NCI-H1694 treated with DMSO at 0.1 percent for 48 hours (cell line): Measurements from ENCODE around the gene CLASRP.

Experiments used
- DNase-seq: peaks from one replicate; lab custom pipeline; 2025; lab: John Stamatoyannopoulos, UW

CLASRP gene

DNA sequence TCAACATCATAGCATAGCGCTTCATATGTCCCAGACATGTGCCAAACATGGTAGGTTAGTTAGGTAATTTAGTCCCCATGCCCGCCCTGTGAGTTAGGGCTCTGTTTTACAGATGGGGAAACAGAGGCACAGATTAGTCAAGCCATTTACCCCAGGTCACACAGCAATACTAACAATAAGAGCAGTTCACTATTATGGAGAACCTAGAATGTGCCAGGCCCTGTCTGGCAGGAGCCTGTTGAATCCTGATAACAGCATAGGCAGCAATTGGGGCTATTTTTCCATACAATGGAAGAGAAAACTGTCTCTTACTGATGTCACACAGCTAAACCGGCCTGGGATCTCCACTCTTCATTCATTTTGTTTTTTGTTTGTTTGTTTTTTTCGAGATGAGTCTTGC is 47.6 kb downstream of the CLASRP start:
- DNase-seq, result no peak

DNA sequence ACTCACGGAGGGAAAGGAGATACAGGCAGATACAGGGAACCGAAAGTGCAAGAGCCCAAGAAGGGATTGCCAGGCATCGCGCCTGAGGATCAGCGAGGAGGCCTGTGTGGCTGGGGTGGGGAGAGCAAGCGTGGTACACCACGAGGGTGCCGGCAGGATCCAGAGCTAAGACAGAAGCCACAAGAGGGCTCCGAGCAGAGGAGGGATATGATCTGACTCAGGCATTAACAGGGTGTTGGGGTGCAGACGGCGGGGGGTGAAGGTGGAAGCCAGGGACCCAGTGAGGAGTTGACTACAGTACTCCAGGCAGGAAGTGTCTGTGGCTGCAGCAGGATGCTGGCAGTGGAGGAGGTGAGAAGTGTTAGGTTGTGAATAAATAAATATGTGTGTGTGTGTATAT is 48.7 kb downstream of the CLASRP start:
- DNase-seq, result no peak

DNA sequence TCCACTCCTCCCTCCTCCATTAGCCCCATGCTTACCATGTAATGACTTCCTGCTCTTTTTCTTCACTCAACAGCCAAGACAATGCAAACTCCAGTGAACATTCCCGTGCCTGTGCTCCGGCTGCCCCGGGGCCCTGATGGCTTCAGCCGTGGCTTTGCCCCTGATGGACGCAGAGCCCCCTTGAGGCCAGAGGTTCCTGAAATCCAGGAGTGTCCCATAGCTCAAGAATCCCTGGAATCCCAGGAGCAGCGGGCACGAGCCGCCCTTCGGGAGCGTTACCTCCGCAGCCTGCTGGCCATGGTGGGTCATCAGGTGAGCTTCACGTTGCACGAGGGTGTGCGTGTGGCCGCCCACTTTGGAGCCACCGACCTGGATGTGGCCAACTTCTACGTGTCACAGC is 51.2 kb downstream of the CLASRP start:
- no peak for DNase-seq

DNA sequence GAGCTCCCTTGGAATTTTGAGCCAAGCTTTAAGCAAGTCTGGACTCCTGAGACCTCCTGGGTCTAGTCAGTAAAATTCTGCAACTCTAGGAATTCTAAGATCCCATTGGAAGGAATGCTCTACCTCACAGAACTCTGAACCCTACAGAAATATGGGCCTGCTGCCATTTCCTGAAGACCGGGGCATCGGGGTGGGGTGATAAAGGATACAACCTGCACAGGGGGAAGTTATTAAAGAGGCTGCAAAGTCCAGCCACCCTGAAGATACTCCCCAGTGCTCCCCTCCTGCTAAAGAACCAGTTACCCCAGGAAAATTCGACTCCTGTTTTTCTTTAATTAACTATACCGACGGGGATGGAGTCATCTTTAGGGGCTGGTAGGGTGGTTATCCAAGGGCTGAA is 51.8 kb downstream of the CLASRP start:
- DNase-seq, result no peak

DNA sequence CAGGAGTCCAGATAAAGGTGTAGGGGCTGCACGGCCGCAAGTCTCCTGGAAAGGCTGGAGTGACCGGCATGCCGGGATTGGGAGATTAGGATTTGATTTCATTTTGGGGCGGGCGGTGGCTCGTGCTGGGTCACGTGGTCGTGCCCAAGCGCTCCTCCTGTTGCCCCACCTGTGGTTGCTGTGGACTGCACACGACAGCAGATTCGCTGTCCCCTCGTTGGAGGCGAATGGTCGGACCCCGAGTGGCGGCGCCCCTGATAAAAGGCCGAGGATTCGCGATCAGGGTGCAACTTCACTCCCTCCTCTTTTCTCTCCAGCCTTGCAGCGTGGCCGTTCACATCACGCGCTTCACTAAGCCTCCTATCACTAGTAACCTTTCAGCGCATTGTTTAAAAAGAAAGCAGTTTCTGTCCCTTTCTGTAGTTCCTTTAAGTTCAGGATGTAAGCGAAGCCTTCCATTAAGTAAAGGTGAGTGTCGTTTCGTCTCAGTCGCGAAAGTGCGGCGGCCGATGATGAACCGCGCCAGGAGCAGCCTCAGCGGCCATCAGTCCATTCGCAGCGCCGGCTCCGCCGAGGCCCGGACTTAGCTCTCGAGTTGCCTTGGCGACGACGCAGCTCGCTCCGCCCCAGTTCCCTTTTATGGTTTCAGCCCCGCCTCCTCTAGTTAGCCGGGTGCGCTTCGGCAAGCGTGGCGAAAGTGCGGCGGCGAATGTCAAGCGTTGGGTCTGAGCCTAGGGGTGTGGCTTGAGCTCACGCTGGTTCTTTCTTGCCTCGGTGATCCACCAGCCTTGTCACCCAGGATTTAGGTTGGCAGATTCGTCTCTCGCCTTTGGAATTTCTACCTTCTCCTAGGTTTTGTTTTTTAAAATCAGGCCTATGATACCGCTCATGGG is 52.4 kb downstream of the CLASRP start:
- no peak for DNase-seq

DNA sequence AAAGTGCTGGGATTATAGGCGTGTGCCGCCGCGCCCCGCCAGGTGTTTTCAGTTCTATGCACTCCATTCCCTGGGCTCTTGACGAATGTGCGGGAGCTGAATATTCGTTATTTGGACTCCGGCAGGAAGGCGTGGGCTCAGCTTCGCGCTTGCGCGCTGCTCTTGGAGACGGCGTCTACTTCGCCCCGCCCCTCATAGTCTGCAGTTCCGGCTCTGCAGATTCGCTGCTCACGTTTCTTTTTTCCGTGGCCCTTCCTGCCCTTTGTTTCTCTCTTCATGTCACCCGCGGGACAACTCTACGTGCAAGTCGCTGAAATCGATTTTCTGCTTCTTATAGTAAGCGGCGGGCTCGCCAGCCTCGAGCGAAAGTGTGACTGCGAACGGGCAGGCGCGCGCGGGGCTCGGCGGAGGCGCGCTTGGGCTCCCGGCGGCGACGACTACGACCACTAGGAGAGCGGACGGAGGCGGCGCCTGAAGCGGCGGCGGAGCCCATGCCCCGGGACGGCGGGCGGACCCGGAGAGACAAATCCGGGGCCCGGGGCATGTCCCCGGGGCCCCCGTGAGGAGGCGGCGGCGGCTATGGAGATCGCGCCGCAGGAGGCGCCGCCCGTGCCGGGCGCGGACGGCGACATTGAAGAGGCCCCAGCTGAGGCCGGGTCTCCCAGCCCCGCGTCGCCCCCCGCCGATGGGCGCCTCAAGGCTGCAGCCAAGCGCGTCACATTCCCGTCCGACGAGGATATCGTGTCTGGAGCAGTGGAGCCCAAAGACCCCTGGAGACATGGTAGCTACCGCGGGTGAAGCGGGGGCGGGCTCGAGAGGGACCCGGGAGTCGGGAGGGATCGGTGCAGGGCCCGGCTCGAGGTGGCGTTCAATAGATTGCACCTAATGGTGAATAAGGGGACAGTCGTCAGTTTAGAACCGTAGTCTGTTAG is 54.2 kb downstream of the CLASRP start, which contains the start of gene PPP1R37:
Gene PPP1R37, plus strand, starts transcription at position 433 of the 932 bp plus-strand sequence. Its CDS starts 147 bp downstream, at position 580.
- DNase-seq, result peak; percentile 89

DNA sequence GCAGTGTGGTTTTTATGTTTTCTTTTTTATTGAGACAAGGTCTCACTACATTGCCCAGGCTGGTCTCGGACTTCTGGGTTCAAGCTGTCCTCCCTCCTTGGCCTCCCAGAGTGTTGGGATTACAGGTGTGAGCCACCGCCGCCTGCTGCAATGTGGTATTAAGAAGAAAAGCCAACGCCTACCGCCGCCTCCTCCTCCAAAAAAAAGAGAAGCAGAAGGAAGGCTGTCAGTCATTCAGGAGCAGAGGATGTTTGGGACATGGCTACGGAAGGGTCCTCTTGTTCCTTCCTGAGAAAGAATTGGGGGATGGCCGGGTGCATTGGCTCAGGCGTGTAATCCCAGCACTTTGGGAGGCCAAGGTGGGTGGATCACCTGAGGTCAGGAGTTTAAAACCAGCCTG is 55.3 kb downstream of the CLASRP start:
- DNase-seq, result no peak

DNA sequence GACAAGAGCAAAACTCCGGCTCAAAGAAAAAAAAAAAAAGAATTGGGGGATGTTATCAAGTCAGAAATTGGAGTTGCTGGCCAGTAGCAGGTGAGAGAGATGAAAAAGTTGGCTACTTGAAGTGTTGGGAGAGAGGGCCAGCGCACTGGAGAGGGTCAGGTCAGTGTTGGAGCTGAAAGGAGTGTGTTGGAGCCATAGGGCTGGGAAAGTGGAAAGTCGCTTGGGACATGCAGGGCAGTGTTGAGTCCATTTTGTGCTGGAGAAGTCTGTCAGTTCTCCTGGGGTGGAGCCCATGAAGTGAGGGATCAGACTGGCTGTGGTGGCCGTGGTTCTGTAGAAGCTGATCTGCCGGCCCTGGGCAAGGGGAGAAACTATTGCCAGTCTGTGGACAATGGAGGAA is 55.9 kb downstream of the CLASRP start:
- no peak for DNase-seq

DNA sequence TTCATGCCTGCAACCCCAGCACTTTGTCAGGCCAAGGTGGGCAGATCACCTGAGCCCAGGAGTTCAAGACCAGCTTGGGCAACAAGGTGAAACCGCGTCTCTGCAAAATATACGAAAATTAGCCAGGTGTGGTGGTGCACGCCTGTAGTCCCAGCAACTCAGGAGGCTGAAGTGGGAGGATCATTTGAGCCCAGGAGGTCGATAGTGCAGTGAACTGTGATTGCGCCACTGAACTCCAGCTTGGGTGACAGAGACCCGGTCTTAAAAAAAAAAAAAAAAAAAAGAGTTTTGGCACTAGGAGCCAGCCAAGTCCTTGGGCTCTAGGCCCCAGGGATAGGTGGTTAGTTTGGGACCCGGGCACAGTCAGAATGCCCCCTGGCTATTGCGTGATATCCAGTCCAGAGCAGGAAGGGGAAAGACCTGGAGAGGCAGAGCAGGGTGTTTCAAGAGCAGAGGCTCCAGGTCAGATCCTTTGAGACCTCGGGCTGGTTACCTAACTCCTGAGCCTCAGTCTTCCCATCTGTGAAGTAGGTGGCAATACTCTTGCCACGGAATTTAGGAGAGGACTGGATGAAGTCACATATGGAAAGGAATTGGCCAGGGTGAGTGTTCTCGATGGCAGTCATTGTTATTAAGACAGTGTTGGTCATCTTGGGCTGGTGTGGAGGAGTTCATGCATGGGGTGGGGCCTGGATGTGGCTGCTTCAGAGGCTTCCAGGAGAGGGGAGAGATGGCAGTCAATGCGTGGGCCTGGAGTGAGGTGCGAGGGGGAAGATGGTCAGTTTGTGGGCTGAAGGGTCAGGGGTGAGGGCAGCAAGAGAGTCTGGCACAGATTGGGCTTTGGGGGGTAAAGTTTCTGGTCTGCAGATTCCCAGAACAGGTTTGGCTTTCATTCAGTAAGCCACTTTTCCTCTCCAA is 56.9 kb downstream of the CLASRP start:
- no peak for DNase-seq

DNA sequence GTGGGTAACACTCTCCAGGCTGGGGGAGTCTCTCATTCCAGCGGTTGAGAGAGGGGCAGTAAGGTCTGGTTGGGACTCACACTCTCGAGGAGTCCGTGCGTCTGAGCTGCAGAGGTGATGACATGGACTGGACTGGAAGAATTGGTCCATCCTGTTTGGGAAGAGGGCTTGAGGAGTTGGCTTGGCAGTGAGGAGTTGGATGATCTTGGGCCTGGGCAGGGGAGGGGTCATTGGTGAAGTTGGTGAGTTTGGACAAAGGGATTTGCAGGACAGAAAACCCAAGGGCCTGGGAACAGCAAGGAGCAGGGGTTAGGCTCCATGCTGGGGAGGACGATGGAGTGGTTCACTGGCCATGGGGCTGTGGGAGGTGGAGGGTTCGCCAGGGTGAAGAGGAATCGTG is 57.9 kb downstream of the CLASRP start:
- DNase-seq, result no peak

DNA sequence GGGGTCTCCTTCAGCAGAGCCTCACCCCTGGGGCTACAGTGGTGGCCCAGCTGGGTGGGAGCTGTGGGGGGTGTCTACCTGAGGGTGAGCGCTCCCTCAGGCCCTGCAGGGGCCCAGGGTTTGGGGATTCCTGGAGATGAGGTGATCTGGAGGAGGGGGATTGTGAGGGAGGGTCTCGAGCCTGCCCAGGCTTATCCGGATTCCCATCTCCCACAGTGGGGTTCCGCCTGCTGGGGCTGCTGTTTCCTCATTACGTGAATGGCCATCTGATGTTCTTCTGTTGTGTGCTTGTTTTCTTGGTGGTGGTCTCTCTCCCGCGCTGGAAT is 58.6 kb downstream of the CLASRP start:
- DNase-seq, result no peak

DNA sequence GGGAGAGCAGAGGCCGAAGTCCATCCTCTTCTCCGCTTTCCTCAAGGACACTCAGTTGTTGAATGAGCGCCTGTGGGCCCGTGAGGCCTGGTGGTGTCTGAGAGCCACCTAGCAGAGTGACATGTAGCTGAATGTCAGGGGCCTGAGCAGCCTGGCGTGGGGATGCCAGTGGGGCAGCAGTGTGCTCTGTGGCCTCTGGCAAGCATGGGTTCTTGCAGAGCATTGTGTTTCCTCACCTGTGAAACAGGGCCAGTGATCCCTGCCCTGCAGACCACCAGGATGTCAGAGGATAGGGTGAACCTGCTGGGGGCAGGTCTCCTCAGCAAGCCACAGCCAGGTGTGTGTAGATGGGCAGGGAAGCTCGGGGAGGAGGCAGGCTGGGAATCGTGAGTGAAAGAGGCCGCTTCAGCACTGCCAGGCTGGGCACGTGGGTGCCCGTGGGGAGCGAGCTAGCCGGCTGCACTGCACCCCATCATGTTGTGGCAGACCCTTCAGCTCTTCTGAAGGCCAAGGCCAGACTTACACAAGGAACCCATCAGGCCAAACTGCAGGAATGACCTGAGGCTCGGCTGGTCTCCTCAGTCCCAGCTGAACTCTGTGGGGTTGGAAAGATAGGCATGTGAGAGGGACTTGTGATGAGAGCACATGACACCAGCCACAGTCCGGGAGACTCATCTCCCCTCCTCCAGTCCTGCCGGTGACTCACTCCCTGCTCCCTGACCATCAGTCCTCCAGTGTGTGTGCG is 59.1 kb downstream of the CLASRP start:
- no peak for DNase-seq

DNA sequence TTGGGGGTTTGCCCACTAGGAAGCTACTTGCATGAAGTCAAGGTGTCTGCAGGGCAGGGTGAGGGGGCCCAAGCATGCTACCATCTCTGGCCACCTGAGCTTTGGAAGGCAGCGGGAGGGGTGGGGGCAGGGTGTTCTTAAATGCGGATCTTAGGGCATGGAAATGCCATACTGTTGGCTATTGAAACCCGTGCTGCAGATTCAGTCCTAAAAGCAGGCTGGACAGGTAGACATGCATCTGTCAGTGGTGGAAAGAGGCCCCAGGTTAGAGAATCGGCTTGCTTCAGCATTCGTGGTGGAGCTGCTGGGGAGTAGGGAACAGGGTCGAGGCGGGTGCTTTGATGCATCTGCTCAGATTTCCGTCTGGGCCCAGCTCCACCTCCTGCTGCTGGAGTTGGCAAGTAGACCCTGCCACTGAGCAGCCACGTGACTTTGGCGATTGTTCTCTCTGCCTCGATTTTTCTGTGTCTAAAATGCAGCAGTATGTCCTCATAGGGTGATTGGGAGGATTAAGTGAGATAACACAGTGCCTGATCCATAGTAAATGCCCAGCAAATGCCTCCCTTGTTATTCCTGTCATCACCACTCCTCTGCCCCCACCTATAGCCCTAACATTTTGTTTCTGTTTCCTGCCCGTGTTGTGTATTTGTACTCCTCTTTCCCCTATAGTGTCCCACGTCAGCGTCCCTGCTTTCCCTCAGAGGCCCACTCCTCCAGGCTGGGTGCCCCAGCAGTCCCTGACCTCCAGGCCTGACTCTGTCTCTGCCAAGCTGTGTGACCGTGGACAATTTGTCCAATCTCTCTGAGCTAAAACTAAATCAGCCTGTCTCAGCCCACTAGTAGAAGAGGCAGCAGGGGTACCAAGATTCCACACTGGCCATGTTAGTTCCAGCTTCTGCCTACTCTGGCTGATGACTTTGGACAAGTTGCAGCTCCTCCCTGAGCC is 59.9 kb downstream of the CLASRP start:
- DNase-seq, result peak; percentile 43

DNA sequence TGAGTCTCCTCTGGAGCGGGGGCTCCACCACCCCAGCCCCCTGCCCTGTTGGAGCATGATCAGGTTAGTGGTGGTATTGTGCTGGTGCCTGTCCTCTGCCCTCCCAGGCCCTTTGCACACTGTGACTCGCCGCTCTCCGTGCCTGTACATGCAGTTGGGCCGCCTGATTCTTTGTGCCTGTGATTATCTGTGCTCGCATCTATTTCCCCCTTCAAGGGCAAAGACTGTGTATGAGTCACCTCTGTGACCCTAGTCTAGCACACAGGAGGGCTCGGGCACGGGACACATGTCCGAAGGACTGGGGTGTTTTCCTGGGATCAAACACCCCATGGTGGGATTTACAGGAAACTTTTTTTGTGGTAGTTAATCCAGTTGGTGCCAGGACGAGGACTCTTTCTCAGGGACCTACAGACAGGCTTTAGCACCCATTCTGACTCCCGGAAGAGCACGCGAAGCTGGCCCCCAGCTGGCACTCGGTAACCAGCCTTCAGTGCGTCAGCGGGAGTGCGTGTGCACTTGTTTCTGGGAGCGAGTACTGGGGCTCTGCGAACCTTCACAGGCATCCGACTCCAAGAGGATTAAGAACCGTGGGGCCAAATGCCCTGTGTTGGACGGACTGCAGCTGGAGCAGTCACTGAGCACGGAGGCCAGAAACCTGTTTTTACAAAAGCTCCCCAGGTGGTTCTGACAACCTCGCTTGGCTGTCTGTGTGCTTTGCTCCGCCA is 60.8 kb downstream of the CLASRP start:
- DNase-seq, result no peak

DNA sequence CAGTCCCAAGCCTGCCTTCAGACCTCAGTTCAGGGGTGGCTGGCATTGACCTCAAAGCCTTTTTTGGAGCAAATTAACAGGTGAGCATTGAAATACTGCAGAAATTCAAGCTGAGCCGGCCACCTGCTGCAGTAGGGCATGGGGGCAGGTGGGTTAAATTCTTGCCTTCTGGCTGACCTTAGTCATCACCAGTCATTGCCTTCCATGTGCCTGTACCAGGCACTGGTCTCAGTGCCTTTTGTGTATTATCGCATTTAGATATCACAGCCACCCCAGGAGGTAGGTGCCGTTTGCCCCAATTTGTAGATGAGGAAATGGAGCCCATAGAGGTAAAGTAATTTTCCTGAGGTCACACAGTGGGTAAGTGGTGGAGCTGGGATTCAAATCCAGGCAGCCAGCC is 61.4 kb downstream of the CLASRP start:
- DNase-seq, result no peak

DNA sequence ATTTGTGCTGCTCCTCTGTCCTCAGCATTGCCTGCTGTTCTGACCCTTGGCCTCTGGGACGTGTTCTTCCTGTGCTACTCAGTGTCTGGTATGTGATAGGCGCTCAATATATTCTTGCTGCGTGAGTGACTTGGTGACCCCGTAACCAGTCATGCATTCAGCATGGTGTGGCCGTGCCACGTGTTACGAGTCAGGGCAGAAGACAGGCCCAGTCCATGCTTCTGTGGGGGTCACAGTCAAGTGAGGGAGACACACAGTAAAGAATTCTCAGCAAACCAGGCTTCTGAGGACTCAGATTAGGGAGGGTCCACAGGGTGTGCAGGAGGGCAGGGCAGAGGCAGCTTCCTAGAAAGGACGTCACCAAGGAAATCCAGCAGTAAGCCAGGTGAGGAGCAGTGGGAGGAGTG is 62.0 kb downstream of the CLASRP start:
- no peak for DNase-seq

DNA sequence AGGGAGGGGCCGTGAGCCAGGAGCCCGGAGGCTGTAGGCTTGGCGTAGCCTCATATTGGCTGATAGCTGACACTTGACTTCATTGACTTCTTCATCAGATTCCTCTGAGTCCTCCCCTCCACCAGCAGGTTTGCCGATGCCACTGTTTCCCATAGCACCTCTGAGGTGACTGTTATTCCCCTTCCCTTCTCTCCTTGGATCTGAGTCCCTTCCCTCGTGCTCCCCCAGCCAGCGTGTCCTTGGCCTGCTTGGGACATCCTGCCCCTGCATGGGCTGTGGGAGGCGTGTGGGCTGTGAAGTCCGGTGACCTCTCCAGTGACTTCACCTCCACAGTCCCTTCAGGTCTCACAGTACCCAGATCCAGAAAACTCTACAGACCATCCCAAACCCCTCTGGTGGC is 63.0 kb downstream of the CLASRP start:
- DNase-seq, result no peak

DNA sequence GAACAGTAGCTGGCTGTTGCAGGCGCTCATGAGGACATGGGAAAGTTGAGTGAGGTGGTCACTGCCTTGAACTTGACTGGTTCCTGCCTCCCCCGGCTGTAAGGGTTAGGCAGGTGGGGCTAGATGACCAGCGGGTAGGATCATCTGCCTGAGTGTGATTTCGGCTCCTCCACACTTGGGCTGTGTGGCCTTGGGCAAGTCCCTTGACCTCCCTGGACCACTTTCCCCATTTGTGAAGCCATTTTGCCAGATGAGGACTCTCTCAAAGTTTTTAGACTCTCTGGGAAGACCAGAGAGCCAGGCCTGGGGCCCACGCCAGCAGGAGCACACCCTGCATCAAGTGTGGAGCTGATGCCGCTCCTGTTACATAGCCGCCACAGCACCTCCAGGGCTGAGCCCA is 63.6 kb downstream of the CLASRP start:
- DNase-seq, result no peak

DNA sequence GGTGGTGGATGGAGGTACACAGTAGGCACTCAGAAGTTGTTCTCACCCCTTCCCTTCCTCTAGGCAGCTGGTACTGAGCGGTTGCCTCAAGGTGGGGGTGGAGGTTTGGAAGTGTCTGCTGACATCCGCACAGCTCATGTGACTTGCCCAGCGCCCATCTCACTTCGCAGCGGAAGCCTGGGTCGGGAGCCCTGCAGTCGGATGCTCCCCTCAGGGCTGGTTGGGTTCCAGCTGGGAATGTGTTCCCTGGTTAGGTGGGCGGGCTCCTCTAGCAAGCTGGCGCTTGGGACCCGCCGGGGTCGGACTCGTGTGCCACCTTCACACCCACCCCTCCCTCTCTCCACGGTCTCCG is 64.3 kb downstream of the CLASRP start:
- DNase-seq, result peak; percentile 26
